Right lobe of liver (tissue), 6 donors: Measurements from ENCODE around the gene LLGL2. TPM values are rescaled to one million over a fixed set of nuclear protein-coding genes. Genes with fewer than 3 reads are reported as not detected.
A peak's percentile ranks its signal among the peaks of the same experiment; 100 is the strongest.

ENCODE experiments used
- ATAC-seq, 4 donors: fragments of 200-7000 bp; cut with Tn5 transposase; one replicate each; pipeline ENCODE4 v1.9.1; 2020; ENCODE audit warnings: mild to moderate bottlenecking in 4 of 4, moderate library complexity in 4 of 4
- DNase-seq, 3 donors: peaks; one replicate each; pipeline ENCODE4 v3.0.0-alpha.2; 2020
- H3K27ac ChIP-seq, 3 donors: fragments of 200-600 bp; one replicate each; pipeline ENCODE4 v1.8.0; 2022
- H3K27me3 ChIP-seq, 2 donors: fragments of 200-600 bp; one replicate each; pipeline ENCODE4 v1.8.0; 2022
- H3K36me3 ChIP-seq, 4 donors: fragments of 200-600 bp; sonication (generic) in 1 of 4; one replicate each; pipeline versions ENCODE4 v1.5.1 to v1.8.0; 2017 to 2022; ENCODE audit warnings: control low read depth in 1 of 4
- H3K4me1 ChIP-seq, 4 donors: fragments of 200-600 bp; sonication (generic) in 1 of 4; one replicate each; pipeline versions ENCODE4 v1.5.1 to v1.8.0; 2017 to 2022; ENCODE audit warnings: control low read depth in 1 of 4
- H3K4me3 ChIP-seq, 3 donors: fragments of 200-600 bp; one replicate each; pipeline ENCODE4 v1.8.0; 2022
- H3K9me3 ChIP-seq, 4 donors: fragments of 200-600 bp; sonication (generic) in 1 of 4; one replicate each; pipeline versions ENCODE4 v1.5.1 to v1.8.0; 2017 to 2022; ENCODE audit warnings: control low read depth in 1 of 4
- POLR2A ChIP-seq: fragments of 450-650 bp; IDR thresholded peaks from one replicate; pipeline ENCODE4 v1.6.1; 2017; ENCODE audit warnings: antibody characterized with exemption, mild to moderate bottlenecking
- WGBS: methylation state at CpG from one replicate; pipeline ENCODE4 v1.1.6; 2018; ENCODE audit warnings: low coverage, low lambda C conversion rate; ENCODE audit not compliant: insufficient coverage; ENCODE audit errors: missing lambda C conversion rate; 5-methylcytosine and 5-hydroxymethylcytosine counted together
- intact Hi-C, 2 donors: fragments of 100-400 bp; cut with DNase I; formaldehyde crosslinking; loops; one replicate each; pipeline versions ENCODE4 v1.11.2 to v1.14.1; 2022
- total RNA-seq, 6 experiments: library from RNA; depleted of rRNA in 2 of 6; stranded (reverse); fragments of >200 nt in 2 of 6; fragmentation: NEBNext Ultra II Directional in 3 of 6; extraction: Animal tissue kit (Norgen Biotek cat#: 25700) in 3 of 6; gene quantifications; one replicate each; pipeline versions ENCODE4 v1.1.0 to v1.2.4, GENCODE V29; 2016 to 2023
- TF ChIP-seq, protein P1 (sequence below), 4 donors: fragments of 200-600 bp in 3 of 4; fragments of 450-650 bp in 1 of 4; IDR thresholded peaks; one replicate each; pipeline versions ENCODE4 v1.5.1 to v1.8.0; 2016 to 2022; ENCODE audit warnings: antibody characterized with exemption in 4 of 4, mild to moderate bottlenecking in 2 of 4
- donor health status: DM: no; HTN: yes; CAD: no.
- donor health status: DM: no; HTN: no; CAD: no.
- donor health status: DM: no; HTN: no; CAD: no.
- donor health status: DM: no; HTN: yes; CAD: no.
- donor health status: DM: no; HTN: yes; CAD: no.

LLGL2 gene
- total RNA-seq, 6 experiments from 2014 or later, result 32.8 to 71.4 (median 44.6) TPM

DNA sequence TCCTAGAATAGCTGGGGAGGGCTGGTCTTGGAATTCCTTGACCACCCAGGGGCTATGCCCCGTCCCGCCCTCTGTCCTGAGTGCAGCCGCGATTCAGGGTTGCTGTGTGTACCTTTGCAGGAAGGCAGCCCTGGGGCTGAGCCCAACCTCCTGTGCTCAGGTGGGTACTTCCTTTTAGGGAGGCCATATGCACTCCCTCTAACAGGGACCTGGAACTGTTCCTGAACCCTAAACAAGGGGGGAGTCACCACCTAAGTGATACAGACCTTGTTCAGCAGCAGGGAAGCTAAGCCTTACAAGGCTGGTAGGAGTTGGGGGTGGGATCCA, 24.6 kb downstream of the LLGL2 start:
- Histone ChIP-seq H3K4me3 (no peak overlapping the region), H3K4me1 (no peaks in the 10 kb centered on the region), H3K9me3 (no peaks in the 10 kb centered on the region), H3K27me3 (no peaks in the 10 kb centered on the region), H3K27ac (no peak overlapping the region), H3K36me3 (no peaks in the 10 kb centered on the region)
- ATAC-seq (peak in 2 of 4 donors; percentile 5 to 12), DNase-seq (no peak)
- TF ChIP-seq, protein P1, sequence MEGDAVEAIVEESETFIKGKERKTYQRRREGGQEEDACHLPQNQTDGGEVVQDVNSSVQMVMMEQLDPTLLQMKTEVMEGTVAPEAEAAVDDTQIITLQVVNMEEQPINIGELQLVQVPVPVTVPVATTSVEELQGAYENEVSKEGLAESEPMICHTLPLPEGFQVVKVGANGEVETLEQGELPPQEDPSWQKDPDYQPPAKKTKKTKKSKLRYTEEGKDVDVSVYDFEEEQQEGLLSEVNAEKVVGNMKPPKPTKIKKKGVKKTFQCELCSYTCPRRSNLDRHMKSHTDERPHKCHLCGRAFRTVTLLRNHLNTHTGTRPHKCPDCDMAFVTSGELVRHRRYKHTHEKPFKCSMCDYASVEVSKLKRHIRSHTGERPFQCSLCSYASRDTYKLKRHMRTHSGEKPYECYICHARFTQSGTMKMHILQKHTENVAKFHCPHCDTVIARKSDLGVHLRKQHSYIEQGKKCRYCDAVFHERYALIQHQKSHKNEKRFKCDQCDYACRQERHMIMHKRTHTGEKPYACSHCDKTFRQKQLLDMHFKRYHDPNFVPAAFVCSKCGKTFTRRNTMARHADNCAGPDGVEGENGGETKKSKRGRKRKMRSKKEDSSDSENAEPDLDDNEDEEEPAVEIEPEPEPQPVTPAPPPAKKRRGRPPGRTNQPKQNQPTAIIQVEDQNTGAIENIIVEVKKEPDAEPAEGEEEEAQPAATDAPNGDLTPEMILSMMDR (IDR thresholded peaks at IDR 0.05), result no peak
- no peak for TF ChIP-seq POLR2A
- 100% methylated on average over 3 of the region's 4 CpGs for WGBS
- intact Hi-C loops, result no loop called here

DNA sequence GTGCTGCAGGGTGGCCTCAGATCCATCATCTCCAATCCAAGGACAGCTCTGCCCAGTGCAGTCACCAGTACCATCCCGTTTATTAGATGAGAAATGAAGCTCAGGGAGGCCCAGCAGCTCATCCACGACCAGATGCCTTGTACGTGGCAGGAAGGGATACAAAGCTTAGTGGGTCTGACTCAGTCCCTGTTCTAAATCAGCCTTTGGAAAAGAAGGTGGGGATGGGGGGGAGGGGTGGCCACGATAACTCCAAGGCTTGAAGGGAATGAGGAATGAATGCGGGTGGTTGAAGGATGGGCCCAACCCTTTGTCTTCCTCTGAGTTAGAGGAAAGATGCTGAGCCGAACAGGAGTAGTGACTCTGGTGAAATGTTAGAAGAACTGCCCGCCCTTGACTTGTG, 25.8 kb downstream of the LLGL2 start:
- H3K4me3 ChIP-seq, result no peak overlapping the region
- ATAC-seq (no peak), DNase-seq (no peak)
- TF ChIP-seq, protein P1 (IDR thresholded peaks at IDR 0.05), result no peak
- no peak for TF ChIP-seq POLR2A
- intact Hi-C loops, result no loop called here
- H3K36me3 ChIP-seq, result no peaks in the 10 kb centered on the region
- no peak overlapping the region for H3K27ac ChIP-seq
- 83% methylated on average over 6 of the region's 7 CpGs for WGBS
- no peaks in the 10 kb centered on the region for H3K9me3 ChIP-seq
- H3K4me1 ChIP-seq, result peaks cover 0 to 10% (median 5%) of the 10 kb centered on the region in 4 donors
- H3K27me3 ChIP-seq, result no peaks in the 10 kb centered on the region

DNA sequence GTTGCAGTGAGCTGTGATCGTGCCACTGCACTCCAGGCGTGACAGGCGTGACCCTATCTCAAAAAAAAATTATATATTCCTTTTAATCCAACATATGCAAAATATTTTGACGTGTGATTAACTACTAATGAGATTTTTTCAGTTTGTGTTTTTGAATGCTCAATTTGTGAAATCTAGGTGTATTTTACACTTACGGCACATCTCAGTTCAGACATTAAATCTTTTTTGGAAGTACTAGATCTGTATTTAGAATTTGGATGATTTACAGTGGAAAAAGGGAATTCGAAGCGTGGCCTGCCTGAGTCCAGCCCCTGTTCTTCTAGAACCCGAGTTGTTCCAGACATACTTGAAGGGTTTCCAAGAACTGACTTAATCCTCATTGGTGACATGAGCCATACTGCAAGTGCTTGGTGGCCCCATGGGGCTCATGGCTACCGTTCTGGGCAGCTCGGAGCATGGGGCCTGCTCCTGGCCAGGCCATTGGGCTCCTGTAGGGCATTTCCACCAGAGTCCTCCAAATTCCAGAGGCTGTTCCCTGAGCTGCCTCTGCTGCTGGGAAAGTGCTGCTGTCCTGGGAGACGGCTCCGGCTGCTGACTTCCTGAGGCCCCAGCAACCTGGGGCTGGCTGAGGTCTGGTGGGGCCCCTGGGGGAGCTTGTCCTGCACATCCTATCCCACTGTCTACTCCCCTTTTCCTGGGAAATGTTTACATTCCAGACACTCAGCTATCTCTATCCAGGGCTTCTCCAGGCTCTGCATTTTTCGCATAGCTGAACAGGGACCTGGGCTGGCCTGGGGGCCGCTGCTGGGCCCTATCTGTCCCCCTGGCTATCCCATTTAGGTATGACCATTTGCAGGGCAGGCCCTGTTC, 27.2 kb downstream of the LLGL2 start:
- intact Hi-C loops, result no loop called here
- no peak overlapping the region for H3K4me3 ChIP-seq
- WGBS, result 91% methylated on average over 10 of the region's 14 CpGs
- no peak for ATAC-seq
- no peaks in the 10 kb centered on the region for H3K9me3 ChIP-seq
- TF ChIP-seq POLR2A, result no peak
- TF ChIP-seq, protein P1 (IDR thresholded peaks at IDR 0.05), result no peak
- no peak for DNase-seq
- no peaks in the 10 kb centered on the region for H3K36me3 ChIP-seq
- no peak overlapping the region for H3K27ac ChIP-seq
- H3K27me3 ChIP-seq, result no peaks in the 10 kb centered on the region
- peaks cover 0 to 21% (median 10%) of the 10 kb centered on the region in 4 donors for H3K4me1 ChIP-seq

DNA sequence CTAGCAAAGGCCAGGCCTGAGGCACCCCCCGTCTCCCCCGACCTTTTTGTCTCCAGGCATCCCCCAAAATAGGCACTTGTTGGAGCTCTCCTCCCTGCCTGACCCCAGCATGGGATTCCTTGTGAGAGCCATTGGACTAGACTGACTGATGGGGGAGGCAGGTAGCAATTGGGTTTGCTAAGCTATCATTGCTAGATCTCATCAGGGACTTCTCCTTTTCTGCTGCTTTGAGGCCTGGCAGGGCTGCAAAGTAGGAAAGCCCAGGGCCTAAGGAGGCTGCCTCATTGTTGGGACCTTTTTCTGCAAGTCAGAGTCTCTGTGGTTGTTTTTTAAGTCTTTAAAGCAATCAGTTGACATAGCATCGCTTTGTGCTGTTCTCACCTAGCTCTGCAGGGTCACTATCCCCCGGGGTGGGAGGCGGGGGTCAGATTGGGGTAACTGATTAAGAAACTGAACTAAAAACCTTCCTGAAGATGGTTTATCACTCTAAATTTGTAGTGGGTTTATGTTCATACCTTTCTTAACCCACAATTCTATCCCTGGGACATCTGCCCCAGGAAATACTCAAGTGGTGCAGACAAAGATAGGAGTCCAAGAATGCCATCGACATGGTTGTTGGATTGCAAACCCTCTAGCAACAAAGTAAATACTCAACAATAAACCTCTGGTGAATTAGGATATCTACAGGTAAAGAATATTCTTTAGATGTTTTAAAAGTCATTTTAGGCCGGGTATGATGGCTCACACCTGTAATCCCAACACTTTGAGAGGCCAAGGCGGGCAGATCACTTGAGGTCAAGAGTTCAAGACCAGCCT, 28.0 kb downstream of the LLGL2 start:
- no peaks in the 10 kb centered on the region for H3K36me3 ChIP-seq
- H3K4me1 ChIP-seq, result peaks cover 0 to 29% (median 14%) of the 10 kb centered on the region in 4 donors

More for the DNA sequence above, 28.0 kb downstream of the LLGL2 start:
- Histone ChIP-seq H3K27ac (no peak overlapping the region), H3K9me3 (no peaks in the 10 kb centered on the region), H3K4me3 (no peak overlapping the region), H3K27me3 (no peaks in the 10 kb centered on the region)
- DNase-seq (no peak), ATAC-seq (no peak)
- no peak for TF ChIP-seq POLR2A
- TF ChIP-seq, protein P1 (IDR thresholded peaks at IDR 0.05), result no peak
- intact Hi-C loops, result no loop called here
- 75% methylated on average over 5 of the region's 8 CpGs for WGBS
